Lung (tissue), 13 donors: ENCODE measurements around the gene FOXK1. TPM values are rescaled to one million over a fixed set of nuclear protein-coding genes. Genes with fewer than 3 reads are reported as not detected.
A peak's percentile ranks its signal among the peaks of the same experiment; 100 is the strongest.

Experiments used
- ATAC-seq: fragments of 200-7000 bp; cut with Tn5 transposase; one replicate; pipeline ENCODE4 v1.9.1; 2020; ENCODE audit warnings: moderate number of reproducible peaks; ENCODE audit not compliant: insufficient read depth, low FRiP score
- DNase-seq, 3 donors: peaks; one replicate each; pipeline ENCODE4 v3.0.0-alpha.2; 2013 to 2017
- H3K27ac ChIP-seq, 2 donors: one replicate each; pipeline ENCODE4 v1.5.1; 2013; ENCODE audit warnings: mild to moderate bottlenecking in 2 of 2, moderate library complexity in 2 of 2, control low read depth in 1 of 2, inconsistent platforms in 1 of 2, low read depth in 1 of 2, low read length in 1 of 2
- H3K27me3 ChIP-seq, 3 donors: one replicate each; pipeline ENCODE4 v1.5.1; 2013; ENCODE audit warnings: low read length in 2 of 3; ENCODE audit not compliant: control insufficient read depth in 3 of 3, insufficient read depth in 3 of 3
- H3K36me3 ChIP-seq, 4 donors: one replicate each; pipeline ENCODE4 v1.5.1; 2013; ENCODE audit warnings: low read length in 4 of 4, mild to moderate bottlenecking in 1 of 4, moderate library complexity in 1 of 4; ENCODE audit not compliant: control insufficient read depth in 4 of 4, insufficient read depth in 4 of 4
- H3K4me1 ChIP-seq, 5 donors: one replicate each; pipeline ENCODE4 v1.5.1; 2013; ENCODE audit warnings: low read length in 5 of 5, mild to moderate bottlenecking in 2 of 5, moderate library complexity in 1 of 5; ENCODE audit not compliant: control insufficient read depth in 5 of 5, insufficient read depth in 5 of 5
- H3K4me3 ChIP-seq: one replicate; pipeline ENCODE4 v1.5.1; 2013; ENCODE audit warnings: mild to moderate bottlenecking, control low read depth, moderate library complexity
- H3K9ac ChIP-seq, 2 donors: one replicate each; pipeline ENCODE4 v1.5.1; 2013; ENCODE audit warnings: low read length in 2 of 2, control low read depth in 1 of 2; ENCODE audit not compliant: insufficient read depth in 1 of 2
- H3K9me3 ChIP-seq, 4 donors: one replicate each; pipeline ENCODE4 v1.5.1; 2013; ENCODE audit warnings: low read length in 3 of 4, mild to moderate bottlenecking in 1 of 4, moderate library complexity in 1 of 4; ENCODE audit not compliant: control insufficient read depth in 4 of 4, insufficient read depth in 3 of 4
- CTCF ChIP-seq: IDR thresholded peaks from 2 replicates; pipeline ENCODE4 v1.5.1; 2012; ENCODE audit warnings: mild to moderate bottlenecking; ENCODE audit errors: control extremely low read depth, extremely low read depth
- whole genome bisulfite sequencing, 2 donors: extraction: QIAGEN DNeasy Blood & Tissue Kit; methylation state at CpG; one replicate each; pipeline ENCODE4 v1.1.7; 2013; 5-methylcytosine and 5-hydroxymethylcytosine counted together
- polyA plus RNA-seq, 2 donors: library from polyadenylated mRNA; stranded (reverse); fragments of 200-250 nt; gene quantifications; one replicate each; pipeline ENCODE4 v1.2.1, GENCODE V29; 2013
- small RNA-seq: library from RNA; depleted of rRNA; stranded (forward); fragments of <200 nt; gene quantifications from one replicate; pipeline ENCODE3, GENCODE V24; 2014; ENCODE audit warnings: low replicate concordance
- total RNA-seq, 2 donors: library from RNA; depleted of rRNA in 1 of 2; stranded (reverse); fragments of >200 nt in 1 of 2; gene quantifications; one replicate each; pipeline ENCODE4 v1.2.1, GENCODE V29; 2014 to 2021
- donor health status: control.
- donor health status: control.
- donor health status: Bipolar disorder and iron deficiency.
- donor health status: healthy.
- donor health status: DM: yes; HTN: yes; CAD: no.

FOXK1 gene
- total and polyA plus RNA-seq, 4 donors, result 6.4 to 36.2 (median 14.3) TPM

DNA sequence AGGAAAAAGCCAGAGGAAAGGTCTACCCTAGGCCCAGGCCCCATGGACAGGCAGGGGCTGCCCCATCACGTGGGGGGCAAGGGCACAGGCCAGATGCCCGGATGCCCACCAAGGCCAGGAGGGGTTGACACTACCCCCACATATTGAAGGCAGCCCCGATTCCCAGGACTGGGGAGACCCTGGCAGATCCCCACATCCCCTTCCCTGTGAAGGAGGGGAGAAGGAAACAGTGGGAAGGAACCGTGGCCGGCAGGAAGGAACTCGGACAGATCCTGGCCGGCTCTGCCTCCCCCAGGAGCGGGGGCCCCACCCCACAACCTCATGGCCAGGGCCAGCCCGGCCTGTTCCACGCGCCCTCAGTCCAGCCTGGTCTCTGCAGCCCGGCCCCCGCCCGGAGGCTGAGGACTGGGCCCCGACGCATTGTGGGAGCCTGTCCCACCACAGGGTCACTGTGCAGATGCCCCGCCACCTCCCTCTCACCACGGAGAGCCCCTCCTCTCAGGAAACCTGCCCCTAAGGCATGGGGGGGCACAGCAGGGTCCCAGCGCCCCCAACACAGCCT, 138.4 kb downstream of the FOXK1 start:
- Histone ChIP-seq H3K4me1 (peaks cover 0 to 32% (median 2%) of the 10 kb centered on the region in 5 donors), H3K9ac (no peak overlapping the region), H3K27me3 (no peaks in the 10 kb centered on the region), H3K27ac (peak overlapping the region; percentile 7 to 56), H3K4me3 (no peak overlapping the region), H3K9me3 (peaks cover 0 to 1% (median 0%) of the 10 kb centered on the region in 4 donors), H3K36me3 (peaks cover 0 to 4% (median 0%) of the 10 kb centered on the region in 4 donors)
- ATAC-seq (no peak), DNase-seq (peak in 1 of 3 donors; percentile 24)
- 68 to 76% methylated on average over 15 to 19 of the region's 19 CpGs for WGBS, 2 donors
- no peak for TF ChIP-seq CTCF

Small RNAs within 50 kb of the gene (small RNA-seq; reads per million reads assigned to genes)
- gene MIR4656 (not detected), gene RF00019 (not detected)

Other genes starting within 250 kb of the FOXK1 start
- gene AP5Z1, start 93.3 kb downstream of the FOXK1 start, total RNA-seq, result 10 to 100 TPM; 21.2 to 58.5 TPM
- 10 to 100 TPM; 60.2 to 62.4 TPM for gene AP5Z1, start 93.3 kb downstream of the FOXK1 start, polyA plus RNA-seq
- 1 to 10 TPM in 1 of 2 donors, under 1 TPM in 1; 0.25 to 1.9 TPM for gene PAPOLB, start 179.7 kb downstream of the FOXK1 start, total RNA-seq
- gene PAPOLB, start 179.7 kb downstream of the FOXK1 start, polyA plus RNA-seq, result under 1 TPM; 0.01 to 0.04 TPM
- 1 to 10 TPM; 6.6 to 9.3 TPM for gene RADIL, start 201.4 kb downstream of the FOXK1 start, total RNA-seq
- gene RADIL, start 201.4 kb downstream of the FOXK1 start, polyA plus RNA-seq, result 1 to 10 TPM; 3.7 to 6.0 TPM